NCI-H748 (cell line): ENCODE data around the gene CST4.
A peak's percentile ranks its signal among the peaks of the same experiment; 100 is the strongest.
"Not testable (repeated sequence)": the region's sequence is repeated elsewhere in the genome, so short reads cannot be mapped to it uniquely, and the experiment has no call there.

Source experiments
- DNase-seq: peaks from one replicate; lab custom pipeline; 2025; ENCODE audit not compliant: unreplicated experiment; lab: John Stamatoyannopoulos, UW

Gene CST4

DNA sequence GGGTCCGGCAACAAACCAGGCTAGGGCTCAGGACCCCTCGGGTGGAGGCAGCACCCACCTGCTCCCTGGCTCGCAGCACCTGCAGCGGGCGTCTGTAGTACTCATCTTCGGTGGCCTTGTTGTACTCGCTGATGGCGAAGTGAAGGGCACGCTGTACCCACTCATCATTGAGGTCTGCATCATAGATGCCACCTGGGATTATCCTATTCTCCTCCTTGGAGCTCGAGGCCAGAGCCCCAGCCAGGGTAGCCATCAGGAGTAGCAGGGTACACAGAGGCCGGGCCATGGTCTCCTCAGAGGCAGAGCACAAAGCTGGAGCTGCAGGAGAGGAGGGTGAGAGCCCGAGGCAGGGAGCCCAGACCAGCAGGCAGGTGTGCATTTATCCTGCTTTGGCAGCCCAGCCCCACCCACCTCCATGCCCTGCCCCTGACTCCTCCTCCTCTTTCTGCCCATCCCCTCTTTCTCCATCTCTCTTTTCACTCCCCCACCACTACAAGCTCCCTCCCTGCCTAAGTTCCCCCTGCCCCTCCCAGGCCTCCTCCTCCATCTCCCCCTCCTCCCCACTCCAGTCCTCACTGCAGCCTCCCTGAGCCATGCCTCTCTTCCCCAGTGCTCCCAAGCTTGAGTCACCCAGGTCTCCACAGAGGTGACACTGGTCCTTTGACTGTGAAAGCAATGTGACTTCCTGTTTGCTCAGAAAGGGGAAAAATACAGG is at the start of gene CST4:
Gene CST4, minus strand, starts transcription at position 355 of the 715 bp plus-strand sequence. Its CDS starts 69 bp downstream, at position 286.
- peak; percentile 12 for DNase-seq

GRCh38 chr20:23735391-23735790 is 46.6 kb upstream of the CST4 start:
- DNase-seq: not testable (repeated sequence)

GRCh38 chr20:23734949-23735348 is 46.1 kb upstream of the CST4 start:
- DNase-seq: not testable (repeated sequence)

- DNase-seq: not testable (repeated sequence)
Observed at GRCh38 chr20:23734440-23734839, 45.6 kb upstream of the CST4 start.

GRCh38 chr20:23727016-23727415 is 38.2 kb upstream of the CST4 start:
- no peak for DNase-seq

DNA sequence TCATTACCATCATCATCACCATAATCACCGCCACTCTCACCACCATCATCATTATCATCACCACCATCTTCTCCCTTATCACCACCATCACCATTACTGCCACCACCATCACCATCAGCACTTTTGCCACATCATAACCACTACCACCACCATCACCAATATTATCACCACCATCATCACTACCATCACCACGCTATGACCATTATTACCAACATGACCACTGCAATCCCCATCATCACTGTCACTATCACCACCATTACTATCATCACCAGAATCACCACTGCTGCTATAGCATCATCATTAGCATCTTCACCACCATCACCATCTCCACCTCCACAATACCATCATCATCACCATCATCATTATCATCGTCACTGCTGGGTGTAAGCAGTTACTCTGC is 36.3 kb upstream of the CST4 start:
- no peak for DNase-seq

- DNase-seq: peak; percentile 15
Observed at GRCh38 chr20:23723659-23724307, 34.9 kb upstream of the CST4 start.

DNA sequence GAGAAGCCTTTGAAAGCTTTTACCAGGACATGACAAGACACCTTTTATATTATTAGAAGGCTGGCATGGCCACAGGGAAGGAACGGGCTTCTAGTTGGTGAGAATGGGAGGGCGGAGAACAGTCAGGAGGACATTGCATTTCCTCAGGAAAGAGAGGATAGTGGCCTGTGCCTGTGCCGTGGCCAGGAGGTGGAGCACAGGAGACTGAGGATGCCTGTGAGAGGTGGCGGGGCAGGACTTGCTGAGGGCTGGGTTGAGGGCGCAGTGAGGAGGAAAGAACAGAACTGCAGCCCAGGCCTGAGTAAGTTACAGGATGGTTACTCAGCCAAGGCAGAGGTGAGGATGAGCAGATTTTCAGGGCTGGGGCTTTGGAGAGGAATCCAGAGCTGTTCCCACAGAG is 34.0 kb upstream of the CST4 start:
- DNase-seq: not testable (repeated sequence)

GRCh38 chr20:23721962-23722361 is 33.1 kb upstream of the CST4 start:
- no peak for DNase-seq

DNA sequence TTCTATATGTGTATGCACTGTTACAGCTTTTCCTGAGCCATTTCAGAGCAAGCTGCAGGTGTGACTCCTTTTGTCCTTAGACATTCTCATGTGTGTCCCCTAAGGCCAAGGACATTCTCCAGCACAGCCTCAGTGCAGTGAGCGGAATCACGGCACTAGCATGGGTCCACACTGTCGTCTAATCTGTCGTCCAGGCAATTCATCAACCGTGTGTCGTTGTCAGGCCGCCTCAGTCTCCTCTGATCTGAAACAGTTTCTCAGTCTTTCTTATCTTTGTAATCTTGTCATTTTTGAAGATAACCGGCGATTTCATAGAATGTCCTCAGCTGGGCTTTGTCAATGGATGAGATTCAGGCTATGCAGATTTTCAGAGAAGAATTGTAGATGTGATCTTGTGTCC is 30.5 kb upstream of the CST4 start:
- DNase-seq: not testable (repeated sequence)

DNA sequence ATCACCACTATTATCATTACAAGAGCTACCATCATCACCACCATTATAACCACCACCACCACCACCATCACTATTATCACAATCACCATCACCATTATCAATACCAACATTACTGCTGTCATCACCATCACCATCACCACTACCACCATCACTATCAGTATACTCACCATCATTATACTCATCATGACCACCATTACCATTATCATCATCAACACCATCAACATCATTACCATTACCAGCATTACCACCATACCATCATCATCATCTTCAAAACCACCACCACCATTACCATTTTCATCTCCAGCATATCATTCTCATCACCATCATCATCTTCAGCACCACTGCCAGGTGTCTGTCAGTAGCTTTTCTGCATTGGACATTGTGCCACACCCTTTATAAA is 22.9 kb upstream of the CST4 start:
- DNase-seq: not testable (repeated sequence)

- DNase-seq: no peak
Observed at GRCh38 chr20:23710771-23711170, 21.9 kb upstream of the CST4 start.

- DNase-seq: no peak
Observed at GRCh38 chr20:23705895-23706294, 17.1 kb upstream of the CST4 start.

DNA sequence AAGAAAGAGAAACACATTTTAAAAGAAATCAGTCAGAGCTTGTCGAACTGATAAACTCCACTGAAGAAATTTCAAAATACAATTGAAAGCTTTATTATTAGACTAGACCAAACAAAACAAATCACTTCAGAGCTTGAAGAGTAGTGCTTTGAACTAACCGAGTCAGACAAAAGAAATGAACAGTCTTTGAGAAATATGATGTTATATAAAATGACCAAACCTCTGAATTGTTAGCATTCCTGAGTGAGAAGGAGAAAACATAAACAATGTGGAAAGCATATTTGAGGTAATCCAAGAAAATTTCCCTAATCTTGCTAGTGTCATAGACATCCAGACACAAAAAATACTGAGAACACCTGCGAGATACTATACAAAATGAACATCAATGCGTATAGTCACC is 13.2 kb upstream of the CST4 start:
- DNase-seq: no peak

GRCh38 chr20:23700931-23701330 is 12.1 kb upstream of the CST4 start:
- no peak for DNase-seq

DNA sequence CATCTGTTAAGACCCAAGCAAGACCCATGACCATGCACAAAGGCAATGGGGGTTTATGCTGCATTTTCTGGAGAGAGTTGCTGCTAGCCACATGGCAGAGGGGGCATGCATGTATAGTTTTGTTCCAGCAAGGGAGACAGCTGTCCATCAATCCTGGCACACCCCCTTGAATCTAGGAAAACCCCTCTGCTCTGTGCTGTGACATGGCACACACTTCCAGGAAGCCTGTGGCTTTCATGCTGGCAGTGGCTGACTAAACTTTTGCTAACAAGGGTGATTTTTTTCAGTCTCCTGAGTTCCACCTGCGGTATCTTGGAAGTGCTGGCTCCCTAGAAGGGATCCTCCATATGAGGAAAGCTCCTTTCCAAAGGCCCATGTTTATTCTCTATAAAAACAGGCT is 9.1 kb upstream of the CST4 start:
- no peak for DNase-seq

GRCh38 chr20:23695068-23695395 is 6.2 kb upstream of the CST4 start:
- peak; percentile 18 for DNase-seq

- DNase-seq: not testable (repeated sequence)
Observed at GRCh38 chr20:23694178-23695067, 5.6 kb upstream of the CST4 start.

DNA sequence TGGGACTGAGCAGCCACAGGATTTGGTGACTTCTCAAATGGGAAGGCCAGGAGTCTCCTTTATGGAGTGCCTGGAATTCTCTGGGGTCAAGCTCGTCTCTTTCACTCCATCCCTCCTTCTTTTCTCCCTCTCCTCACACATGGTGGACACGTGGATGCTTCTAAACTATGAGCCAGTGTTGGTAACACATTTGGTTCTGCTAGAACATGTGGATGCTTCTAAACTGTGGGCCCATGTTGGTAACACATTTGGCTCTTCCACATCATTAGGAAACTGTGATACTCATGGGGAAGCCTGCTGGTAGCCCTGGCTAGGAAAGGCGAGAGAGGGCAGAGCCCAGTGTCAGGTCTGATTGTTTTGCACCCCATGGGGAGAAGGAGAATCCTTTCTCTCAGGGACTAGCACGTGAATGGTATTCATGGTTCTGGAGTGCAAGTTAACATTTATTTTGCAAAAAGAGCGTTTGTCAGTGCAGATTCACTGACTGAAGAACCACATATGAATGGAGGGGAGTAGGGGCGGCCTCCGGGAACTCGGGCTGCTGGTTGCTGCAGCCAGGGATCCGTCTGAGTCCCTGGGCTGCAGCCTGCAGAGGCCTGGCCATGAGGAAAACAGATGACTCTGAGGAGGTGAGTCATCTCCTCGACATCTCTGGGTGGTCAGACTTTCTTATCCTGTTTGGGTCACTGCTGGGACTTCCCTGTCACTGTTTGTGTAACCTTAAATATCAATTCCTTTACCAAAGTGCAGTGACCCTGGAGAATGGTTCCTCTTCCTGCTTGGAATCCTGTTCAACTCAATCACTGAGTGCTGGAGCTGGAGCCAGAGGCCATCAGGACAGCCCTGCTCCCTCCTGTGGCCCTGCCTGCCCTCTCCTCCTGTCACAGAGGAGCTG is 4.1 kb upstream of the CST4 start:
- not testable (repeated sequence) for DNase-seq

DNA sequence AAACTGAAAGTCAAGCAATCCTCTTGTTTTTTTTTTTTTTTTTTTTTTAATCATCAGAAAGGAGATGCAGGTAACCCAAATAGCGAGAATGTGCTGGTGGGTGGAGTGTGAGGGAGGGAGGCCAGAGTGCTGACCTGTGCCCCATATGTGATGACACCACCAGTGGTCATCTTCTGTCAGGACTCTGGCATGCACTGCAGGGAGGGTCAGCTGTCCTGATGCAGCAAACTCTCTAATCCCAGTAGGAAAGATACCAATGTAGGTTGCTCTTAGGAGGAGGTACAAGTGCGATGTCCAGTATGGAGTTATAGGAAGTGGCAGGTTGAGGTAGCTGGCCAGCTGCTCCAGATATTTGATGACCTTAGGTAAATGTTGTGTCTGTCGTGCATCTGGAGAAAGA is 2.8 kb upstream of the CST4 start:
- no peak for DNase-seq

DNA sequence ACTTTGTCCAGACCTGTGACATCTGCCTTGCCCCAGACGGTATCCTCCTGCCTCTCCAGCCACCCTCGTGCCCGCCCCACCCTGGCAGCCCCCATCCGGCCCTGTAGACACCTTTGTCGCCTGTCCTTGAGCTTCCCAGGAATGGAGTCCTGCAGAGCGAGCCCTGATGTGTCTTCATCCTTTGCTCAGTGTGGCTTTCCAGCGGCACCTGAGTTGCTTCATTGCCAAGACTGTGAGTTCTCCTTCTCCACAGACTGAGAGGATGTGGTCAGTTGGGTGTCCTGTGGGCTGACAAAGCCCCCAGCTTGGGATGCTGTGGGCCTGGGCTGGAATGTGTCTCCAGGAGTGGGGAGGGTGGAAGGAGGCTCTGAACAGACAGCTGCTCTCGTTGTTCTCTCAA is 1.7 kb upstream of the CST4 start:
- DNase-seq: no peak
